ENCODE measurements around the gene SNX9.
A peak's percentile ranks its signal among the peaks of the same experiment; 100 is the strongest.
"Not testable (repeated sequence)": the region's sequence is repeated elsewhere in the genome, so short reads cannot be mapped to it uniquely, and the experiment has no call there.

Gene SNX9

DNA sequence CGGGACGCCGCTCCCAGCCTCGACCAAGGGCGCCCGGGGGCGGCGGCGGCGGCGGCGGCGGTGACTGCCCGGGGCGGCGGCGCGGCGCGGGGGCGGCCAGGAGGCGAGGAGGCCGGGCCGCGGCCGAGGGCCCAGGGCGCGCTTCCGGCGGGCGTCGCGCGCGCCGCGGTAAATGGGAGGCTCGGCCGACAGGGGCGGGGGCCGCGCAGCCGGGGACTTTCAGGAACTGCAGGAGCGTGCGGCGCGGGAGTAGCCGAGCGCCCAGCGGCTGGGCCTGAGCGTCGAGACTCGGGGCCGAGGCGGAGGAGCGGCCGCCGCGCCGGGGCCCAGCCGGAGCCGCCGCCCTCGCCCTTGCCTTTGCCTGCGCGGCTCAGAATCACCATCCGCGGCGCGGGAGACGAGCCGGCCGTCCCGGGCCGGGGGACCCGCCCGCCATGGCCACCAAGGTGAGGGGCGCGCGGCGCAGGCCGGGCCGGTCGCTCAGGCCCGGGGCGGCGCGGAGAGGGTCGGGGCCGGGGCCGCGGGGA lies at the start of gene SNX9:
Gene SNX9, plus strand, starts transcription at position 246 of the 527 bp plus-strand sequence. Its CDS starts 189 bp downstream, at position 435.
- peak; percentile 54 for DNase-seq

DNA sequence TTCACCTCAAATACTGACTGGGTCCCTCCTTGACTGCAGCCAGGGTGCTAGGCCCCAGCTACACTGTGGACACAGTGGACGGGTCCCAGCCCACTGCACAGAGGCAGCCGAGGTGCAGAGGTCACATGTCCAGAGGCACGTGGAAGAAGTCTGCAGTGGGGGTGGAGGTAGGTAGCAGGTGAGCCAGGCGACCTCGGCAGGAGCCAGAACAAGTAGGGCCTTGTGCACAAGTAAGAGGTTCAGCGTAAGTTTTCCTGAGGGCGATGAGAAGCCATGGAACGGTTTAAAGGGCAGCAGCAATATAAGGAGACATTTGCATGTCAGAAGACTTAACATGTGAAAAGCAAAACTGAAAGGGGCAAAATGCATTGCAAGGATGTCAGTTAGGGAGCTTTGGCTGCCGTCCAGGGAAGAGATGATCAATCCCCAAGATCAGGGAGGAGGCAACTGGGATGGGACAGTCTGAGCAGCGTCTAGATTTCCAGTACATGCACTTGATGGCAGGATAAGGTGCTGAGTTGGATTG lies 49.7 kb upstream of the SNX9 start:
- no peak for DNase-seq

DNA sequence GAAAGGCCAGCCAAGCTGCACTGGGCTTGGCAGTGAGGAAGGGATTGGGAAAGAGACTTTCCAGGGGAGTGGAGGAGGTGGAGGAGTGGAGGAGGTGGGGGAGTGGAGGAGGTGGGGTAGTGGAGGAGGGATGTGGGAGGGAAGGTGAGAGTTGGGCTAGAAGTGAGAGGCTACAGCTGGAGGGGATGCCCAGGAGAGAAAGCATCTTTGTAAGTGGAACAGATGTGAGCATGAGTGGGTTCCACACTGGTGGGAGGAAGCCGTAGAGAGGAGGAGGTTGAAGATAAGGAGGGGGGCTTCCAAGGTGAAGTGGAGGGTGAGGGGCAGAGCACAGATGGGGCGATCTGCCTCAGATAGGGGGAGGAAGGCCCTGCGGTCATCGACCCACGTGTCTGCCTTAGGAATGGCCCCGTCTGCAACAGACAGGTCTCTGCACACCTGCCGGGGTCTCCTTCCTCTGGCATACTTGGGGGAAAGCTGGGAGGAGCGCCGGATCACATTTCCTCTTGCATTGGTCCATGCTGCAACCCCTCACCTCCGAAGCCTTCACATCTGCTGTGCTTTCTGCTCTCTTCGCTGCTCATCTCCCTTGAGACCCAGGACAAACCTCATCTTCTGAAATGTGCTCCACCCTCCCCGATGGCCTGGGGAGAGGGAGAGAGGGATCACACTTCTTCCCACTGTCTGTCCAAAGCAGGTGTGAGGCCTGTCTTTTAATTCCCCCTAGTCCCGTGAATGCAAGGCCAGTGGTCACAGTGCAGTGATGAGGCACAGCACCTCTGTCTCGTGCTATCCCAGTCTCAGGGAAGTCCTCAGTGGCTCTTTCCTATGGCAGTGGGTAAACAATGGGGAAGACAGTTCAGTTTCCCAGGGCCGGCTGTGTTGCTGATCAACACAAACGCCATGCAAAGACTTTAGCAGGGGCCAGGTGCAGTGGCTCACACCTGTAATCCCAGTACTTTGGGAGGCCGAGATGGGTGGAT lies 48.6 kb upstream of the SNX9 start:
- no peak for DNase-seq

DNA sequence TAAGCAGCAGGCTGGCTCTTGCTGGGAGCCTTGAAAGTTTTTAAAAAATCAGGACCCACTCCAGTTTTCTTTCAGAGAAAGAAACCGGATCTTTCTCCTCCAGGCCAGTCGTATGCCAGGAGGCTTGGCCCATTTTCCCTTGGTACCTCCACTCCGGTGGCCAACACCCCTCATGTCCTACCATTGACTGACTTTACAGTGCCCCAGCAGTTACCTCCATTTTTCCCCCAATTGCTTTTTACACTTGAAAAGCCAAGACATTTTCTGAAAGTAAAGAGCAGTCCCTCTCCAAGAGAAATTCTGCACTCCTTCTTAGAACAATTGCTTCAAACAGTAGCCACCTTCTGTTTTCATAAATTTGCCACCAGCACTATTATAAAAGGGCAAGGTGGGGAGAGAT lies 47.7 kb upstream of the SNX9 start:
- DNase-seq = no peak

DNA sequence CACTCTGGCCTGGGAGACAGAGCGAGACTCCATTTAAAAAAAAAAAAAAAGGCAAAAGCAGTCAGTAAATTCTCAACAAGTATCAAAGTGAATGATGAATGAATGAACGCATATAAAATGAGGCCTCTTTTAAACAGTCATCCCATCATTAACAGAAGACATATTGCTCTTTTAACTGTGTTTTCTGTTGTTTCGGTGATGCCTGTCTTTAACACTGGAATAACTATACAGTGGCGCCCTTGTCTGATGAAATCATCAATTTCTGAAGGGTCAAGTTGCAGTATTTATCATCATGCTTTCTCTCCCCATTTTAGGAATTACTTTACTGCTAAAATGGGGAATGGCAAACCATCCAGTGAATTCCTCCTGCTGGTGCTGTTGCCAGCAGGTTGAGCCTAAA lies 45.7 kb upstream of the SNX9 start:
- no peak for DNase-seq

DNA sequence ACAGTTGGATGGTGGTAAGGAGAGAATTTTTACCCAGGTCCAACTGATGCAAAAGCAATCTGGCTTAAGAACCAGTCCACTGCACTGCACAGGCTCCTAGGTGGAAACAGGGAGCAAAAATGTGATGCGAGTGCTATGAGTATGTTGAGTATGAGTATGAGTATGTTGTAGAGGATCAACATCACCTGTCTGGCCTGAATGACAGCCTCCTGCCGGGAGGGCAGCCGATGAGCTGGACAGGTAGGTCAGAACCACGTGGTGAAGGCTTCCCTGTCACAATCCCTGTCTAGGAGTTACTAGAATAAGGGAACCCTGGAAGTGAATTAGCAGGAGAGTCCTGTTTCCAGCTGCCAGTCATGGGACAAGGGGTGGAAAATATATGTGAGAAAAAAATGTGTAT lies 44.3 kb upstream of the SNX9 start:
- no peak for DNase-seq

DNA sequence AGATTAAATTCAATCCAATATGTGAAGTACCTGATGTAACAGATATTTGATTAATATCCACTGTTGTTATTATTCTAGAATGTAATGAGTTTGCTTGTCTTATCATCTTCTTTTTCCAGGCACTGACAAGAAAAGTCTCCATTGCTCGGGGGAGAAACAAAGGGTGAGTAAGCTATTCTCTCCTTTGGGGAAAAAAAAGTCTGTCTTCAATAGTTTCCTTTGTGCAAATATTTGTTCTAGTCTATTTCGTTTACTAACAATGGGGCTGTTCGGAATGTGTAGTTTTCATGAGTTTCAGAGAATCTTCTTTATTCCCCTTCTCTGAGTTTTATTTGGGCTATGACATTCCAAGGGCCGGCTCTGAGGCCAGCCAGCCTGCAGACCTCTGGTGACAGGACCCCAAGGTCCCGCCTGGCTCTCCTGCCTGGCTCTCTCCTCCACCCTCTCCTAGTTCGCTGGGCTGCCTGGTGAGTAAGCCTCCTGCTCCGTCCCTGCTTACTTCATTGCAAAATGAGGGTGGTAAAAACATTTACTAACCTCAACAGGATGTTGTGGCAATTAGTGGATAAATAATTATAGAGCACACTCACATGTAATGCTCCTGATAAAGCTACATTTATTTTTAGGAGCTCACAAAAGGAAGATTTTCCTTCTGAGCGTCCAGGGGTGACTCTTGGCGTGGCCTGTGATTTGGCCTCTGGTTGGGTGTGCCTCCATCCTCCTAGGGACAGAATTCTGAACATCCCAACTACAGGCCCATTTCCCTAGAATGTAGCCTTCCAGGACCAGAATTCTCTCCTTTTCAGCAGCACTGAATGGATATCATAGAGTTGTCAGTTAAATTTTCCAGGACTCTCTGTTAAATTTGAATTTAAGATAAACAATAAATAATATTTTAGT lies 43.1 kb upstream of the SNX9 start:
- no peak for DNase-seq

DNA sequence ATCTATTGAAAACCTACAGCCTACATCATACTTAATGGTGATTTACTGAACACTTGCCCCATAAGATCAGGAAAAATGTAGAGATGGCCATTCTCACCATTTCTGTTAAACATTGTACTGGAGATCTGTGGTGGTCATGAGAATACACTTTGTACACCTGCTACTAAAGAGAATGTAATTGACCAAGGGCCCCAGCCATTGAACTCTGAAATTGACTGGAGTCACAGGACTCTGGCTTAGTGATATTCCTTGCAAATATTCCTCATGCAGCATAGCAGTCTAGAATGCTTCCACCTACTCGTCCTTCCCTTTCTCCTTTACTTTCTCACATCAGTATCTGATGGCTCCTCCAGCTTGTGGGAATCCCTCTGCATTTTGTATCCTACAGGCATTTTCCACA lies 37.4 kb upstream of the SNX9 start:
- no peak for DNase-seq

DNA sequence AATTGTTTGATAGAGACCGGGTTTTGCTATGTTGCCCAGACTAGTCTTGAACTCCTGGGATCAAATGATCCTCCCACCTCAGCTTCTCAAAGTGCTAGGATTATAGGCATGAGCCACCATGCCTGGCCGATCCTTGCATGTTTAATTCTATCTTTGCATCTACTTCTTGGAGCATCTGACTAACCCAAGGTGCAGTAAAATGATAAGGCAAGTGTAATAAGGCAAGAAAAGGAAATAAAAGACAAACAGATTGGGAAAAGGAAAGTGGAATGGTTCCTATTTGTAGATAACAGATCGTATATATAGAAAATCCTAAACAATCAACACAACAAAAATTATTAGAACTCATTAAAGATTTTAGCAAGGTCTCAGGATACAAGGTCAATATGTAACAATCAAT lies 36.8 kb upstream of the SNX9 start:
- no peak for DNase-seq

DNA sequence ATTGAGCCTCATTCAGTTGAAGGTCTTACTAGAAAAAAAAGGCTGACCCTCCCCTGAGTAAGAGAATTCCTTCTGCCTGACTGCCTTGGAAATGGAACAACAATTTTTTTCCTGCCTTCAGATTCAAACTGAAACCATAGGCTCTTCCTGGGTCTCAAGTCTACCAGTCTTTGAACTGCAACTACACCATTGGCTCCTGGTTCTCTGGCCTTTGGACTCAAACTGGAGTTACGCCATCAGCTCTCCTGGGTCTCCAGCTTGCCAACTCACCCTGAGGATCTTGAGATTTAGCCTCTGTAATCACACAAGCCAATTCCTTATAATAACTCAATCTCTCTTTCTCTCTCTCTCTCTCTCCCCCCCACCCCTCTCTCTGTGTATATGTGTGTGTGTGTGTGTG lies 36.0 kb upstream of the SNX9 start:
- DNase-seq = no peak

DNA sequence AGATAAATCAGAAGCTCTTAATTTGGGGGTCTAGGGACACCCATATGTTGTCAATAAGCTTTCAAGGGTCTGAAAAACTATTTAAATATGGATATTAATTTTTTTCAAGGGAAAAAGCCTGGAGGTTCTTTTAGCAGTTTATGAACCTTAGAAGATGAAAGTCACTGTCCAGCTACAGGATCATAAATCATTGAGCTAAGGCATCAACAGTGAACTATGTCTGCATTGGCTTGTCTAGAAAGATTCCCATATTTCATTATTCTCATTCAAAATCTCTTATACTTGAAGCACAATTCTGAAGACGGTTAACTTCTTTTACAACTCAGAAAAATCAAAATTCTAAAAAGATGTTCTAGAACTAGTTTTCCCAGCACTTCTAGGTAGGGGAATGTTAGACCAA lies 34.9 kb upstream of the SNX9 start:
- DNase-seq = no peak

DNA sequence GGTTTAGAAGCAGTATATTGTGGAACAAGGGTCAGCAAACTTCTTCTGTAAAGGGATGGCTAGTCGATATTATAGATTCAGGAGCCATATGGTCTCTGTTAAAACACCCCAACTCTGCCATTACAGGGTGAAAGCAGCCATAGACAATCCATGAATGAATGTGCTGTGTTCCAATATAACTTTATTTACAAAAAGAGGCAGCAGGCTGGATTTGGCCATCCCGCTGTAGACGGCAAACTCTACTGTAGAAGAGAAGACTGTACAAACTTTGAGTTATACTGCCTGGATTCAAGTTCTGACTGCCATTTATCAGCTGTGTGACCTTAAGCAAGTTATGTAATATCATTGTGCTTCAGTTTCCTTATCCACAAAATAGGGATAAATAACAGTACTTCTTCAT lies 33.7 kb upstream of the SNX9 start:
- DNase-seq = no peak

DNA sequence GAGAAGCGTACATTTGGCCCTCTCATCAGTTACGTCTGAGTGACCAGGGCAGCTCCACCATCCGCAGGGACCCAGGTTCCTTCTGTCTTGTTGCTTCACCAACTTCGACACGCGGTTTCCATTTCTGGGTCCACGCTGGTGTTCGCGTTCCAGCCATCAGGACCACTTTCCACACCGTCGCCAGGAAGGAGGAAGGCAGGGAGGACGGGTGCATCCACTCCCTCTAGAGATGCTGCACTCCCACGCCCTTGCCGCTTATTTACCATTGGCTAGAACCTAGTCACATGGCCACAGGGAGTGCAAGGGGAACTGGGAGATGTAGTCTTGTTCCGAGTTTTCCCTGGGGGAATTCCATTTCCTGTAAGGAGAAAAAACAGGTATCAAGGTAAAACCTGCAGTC lies 33.2 kb upstream of the SNX9 start:
- DNase-seq = no peak

DNA sequence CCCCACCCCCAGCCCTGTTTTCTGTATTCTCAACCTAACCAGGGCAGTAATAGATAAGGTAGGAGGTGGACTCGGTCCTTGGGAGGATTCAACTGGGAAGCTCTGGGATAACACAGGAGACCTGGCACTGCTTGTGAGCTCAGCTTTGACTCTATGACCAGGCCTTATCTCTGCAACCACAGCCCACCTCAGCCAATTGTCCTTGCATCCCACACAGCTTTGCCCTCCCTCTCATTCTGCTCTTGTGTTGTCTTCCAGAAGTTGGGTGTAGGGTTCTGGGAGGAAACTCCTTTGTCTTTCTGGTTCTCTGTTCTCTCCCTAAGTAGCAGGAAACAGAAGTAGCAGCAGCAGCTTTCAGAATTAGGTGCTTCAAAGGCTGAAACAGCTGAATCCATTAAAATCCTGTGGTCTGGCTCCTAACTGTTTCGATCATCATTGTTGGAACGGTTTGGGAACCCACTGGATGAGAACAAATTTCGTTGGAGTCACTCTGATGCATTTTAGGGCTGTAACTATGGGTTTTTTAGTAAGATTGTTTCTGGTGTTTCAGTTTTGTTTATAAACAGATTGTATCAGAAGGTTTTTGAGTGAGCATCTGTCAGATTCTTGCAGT lies 32.4 kb upstream of the SNX9 start:
- no peak for DNase-seq

DNA sequence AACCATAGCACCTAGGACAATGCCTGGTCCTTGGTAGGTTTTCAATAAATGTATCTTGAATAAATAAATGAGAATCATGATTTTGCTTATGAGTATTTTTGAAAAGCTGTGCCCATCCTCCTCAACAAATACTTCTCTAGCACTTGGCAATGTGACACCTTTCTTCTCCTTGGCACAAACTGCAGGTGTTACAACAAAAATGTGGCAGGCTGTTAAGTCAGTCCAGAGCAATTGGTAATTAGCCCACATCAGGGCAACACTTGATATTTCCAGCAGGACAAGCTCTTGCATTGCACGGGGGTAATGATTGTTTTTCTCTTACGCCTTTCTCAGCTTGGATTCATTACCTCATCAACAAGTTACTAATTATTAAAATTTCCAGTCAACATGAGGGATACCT lies 31.6 kb upstream of the SNX9 start:
- DNase-seq = no peak

DNA sequence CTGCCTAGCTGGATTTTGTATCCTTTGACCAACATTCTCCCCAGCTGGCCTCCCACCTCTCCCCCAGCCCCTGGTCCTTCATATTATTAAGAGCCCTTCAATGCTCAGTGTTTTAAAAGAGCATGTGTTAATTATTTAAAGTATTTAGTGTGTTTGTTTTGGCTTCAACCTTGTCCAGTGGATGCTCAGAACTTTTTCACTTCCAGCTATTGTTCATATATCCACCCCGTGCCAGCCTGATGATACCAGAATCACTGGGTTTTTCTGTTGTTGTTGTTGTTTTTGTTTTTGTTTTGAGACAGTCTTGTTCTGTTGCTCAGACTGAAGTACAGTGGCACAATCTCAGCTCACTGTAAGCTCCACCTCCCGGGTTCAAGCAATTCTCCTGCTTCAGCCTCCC lies 30.4 kb upstream of the SNX9 start:
- DNase-seq = no peak

DNA sequence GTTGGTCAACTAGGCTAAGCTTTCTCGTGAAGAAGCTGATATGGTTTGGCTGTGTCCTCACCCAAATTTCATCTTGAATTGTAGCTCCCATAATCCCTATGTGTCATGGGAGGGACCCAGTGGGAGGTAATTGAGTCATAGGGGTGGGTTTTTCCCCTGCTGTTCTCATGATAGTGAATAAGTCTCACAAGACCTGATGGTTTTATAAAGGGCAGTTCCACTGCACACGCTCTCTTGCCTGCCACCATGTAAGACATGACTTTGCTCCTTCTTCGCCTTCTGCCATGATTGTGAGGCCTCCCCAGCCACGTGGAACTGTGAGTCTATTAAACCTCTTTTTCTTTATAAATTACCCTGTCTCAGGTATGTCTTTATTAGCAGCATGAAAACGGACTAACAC lies 29.0 kb upstream of the SNX9 start:
- not testable (repeated sequence) for DNase-seq

DNA sequence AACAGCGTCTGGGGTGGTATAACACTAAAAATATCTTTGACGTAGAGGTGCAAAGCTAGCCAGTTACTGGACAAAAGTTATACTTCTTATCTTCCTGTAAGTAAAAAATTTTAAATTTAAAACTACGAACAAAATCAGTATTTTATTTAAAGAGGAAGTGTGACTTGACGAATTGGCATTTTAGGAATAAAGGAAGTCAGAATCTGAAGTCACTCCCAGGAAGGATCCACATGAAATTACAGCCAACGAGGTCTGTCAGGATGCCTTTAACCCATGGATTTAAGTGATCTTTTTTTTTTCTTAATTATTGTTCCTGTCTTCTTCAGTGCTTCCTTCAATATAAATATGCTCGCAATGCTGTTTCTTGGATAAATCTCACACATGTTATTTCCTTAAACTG lies 27.2 kb upstream of the SNX9 start:
- no peak for DNase-seq

DNA sequence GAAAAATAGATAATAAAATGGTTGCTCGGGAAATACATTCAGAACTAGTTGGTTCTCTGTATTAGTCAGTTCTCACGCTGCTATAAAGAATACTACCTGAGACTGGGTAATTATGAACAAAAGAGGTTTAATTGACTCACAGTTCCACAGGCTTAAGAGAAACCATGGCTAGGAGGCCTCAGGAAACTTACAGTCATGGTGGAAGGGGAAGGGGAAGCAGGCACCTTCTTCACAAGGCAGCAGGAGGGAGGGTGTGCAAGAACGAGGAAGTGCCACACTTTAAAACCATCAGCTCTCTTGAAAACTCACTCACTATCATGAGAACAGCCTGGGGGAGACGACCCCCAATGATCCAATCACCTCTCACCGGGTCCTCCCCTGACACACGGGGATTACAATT lies 24.2 kb upstream of the SNX9 start:
- no peak for DNase-seq

DNA sequence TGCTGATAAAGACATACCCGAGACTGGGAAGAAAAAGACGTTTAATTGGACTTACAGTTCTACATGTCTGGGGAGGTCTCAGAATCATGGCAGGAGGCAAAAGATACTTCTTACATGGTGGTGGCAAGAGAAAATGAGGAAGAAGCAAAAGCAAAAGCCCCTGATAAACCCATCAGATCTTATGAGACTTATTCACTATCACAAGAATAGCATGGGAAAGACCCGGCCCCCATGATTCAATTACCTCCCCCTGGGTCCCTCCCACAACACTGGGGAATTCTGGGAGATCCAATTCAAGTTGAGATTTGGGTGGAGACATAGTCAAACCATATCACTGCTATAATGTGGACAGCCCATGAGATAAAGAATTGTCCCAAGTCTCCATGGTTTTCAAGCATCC lies 23.5 kb upstream of the SNX9 start:
- not testable (repeated sequence) for DNase-seq

DNA sequence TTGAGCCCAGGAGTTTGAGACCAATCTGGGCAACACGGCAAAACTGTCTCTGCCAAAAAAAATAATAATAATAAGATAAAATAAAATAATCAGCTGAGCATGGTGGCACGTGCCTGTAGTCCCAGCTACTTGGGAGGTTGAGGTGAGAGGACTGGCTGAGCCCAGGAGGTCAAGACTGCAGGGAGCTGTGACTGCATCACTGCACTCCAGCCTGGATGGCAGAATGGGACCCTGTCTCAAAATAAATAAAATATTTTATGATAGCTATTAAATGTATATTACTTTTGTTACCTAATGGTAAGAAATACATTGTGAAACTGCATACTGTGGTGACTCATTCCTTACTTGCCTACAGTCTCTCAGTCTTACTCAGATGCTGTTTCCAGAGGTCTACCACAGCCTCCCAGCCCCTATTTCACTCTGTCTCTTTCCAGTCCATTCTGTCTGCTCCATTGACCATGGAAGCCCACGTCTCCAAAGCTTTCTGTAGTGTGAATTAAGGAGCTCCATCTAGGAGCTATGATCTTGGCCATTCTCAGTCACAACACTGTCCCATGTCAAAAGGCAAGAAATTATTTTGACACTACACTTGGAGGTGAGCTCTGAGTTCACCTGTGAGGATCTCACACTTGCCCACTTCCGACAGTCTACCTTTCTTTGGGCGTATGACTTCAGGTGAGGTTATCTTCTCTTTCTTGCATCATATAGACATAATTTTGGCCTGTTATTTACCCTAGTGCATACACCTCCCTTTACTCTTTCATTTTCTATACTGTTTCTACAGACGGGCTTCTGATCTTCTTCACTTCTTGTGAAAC lies 22.4 kb upstream of the SNX9 start:
- no peak for DNase-seq

All from activated CD4-positive, alpha-beta T cell treated with anti-CD3 and anti-CD28 coated beads for 1 hour (primary cell).